NCI-H526 (cell line): Measurements from ENCODE around the gene MATR3.

Source experiments
- DNase-seq, 2 experiments: peaks; one replicate each; lab custom pipeline; 2025; lab: John Stamatoyannopoulos, UW

Gene MATR3

DNA sequence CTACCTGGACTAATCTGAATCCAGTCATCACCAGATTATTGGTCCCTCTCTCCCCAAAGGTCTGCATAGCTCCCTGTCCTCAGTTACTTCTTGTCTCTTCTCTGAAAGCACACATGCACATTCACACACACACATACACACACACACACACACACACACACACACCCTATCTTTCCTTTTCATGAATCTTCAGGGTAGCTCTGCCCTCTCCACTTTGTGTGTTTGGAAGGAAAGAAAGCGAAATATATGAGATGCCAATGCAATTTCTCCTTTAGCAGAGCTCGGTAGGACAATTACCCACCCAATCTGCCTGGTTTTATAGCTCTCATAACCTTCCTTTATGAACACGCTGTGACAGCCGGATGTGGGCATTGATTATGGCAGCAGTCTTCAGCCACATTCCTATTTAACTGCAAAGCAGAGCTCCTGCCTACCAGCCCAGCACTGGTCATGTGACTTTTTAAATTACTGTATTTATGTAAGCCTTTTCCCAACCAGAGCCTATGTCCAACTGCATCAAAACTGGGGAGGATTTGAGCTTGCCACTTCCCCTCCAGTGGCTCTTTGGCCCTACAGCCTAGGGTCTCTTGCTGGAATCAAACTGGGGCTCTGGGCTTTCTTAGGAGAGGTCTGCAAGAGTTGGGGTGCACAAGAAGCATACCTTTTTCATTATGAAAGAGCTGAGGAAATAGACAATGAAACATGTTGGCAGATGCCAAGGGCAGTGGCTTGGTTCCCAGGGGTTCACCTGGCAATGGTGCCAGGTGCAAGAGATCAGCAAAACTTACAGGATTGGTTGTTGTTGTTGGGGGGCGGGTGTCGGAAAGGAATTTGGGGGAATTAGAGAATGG, 20.8 kb upstream of the MATR3 start:
- no peak for DNase-seq

GRCh38 chr5:139273322-139273571, 20.3 kb upstream of the MATR3 start:
- DNase-seq = peak in 1 of 2 experiments; percentile 77

DNA sequence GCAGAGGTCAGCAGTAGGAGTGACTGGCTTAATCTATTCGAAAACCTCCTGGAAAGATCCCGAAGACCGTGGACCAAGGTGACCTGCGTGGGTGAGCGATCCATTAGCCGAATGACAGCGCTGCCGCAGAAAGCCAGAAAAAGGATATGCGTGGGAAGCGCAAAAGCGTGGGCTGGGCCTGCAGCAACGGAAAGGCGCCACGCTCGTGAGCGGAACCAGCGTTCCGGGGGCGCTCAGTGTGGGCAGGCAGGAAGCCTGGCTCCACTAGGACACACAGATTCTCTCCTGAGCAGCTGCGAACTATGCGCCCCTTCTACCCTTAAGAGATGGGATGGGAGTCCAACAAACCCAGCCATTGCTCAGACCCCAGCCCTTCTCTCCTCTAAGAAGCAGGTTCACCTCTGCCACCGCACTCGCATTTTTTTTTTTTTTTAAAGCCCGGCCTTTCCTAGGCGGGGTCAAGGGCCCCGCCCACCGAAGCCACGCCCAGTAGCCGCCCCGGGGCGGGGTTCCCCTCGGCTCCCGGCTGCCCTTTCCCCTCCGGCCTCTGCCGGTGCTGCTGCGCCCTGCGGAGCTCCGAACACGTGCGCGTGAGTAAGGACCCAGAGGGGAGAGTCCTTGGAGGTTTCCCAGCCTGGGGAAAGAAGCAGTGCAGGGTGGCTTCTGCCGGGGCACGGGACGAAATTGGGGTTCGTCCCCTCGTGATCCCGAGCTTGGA, 19.8 kb upstream of the MATR3 start:
- DNase-seq = peak; percentile 78 to 97

DNA sequence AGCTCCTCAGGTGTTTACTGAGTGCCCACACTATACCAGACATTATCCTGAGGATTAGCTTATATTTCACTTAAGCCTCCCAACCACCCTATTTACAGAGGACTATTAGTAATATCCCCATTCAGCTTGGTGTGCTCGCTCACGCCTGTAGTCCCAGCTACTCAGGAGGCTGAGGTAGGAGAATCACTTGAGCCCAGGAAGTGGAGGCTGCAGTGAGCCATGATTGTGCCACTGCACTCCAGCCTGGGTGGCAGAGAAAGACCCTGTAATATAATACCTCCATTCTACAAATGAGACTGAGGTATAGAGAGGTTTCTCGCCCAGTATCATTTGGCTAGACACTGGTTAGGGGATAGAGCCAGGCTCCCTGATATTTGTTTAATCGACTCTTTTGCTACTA, 18.0 kb upstream of the MATR3 start:
- no peak for DNase-seq

DNA sequence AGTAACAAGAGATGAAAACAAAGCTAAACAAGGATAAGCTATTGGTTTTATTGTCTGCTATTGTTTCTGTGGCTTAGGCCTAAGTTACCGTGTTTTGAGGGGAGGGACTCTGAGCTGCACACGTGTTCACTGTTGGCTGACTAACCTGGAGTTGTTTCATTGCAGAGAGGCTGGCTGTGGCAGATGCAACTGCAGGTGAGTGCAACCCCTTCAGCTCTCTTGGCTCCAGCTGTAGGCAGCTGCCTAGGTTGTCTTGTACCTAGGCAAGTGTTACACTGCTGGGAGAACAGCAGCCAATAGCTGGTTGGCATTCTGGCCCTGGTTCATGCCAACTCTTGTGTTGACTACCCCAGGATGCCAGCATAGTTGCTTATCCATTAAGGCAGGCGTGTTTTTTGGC, 17.6 kb upstream of the MATR3 start:
- no peak for DNase-seq

- no peak for DNase-seq
These were observed 17.1 kb upstream of the MATR3 start for GRCh38 chr5:139276426-139276825.

DNA sequence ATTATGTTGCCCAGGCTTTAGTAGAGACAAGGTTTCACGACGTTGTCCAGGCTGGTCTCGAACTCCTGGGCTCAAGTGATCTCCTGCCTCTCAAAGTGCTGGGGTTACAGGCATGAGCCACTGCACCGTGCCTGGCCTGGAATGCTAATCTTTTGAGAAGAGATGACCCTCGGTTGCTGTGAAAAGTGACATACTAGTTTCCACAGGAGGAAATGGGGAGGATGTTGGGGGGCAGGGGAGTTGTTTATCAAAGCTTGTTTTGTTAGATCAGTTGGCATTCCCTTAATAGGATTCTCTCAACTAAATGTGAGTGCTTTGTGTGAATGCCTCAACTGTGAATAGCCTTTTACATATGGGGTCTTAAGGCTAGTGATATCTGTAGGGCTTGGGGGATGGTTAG, 16.4 kb upstream of the MATR3 start:
- DNase-seq = no peak

DNA sequence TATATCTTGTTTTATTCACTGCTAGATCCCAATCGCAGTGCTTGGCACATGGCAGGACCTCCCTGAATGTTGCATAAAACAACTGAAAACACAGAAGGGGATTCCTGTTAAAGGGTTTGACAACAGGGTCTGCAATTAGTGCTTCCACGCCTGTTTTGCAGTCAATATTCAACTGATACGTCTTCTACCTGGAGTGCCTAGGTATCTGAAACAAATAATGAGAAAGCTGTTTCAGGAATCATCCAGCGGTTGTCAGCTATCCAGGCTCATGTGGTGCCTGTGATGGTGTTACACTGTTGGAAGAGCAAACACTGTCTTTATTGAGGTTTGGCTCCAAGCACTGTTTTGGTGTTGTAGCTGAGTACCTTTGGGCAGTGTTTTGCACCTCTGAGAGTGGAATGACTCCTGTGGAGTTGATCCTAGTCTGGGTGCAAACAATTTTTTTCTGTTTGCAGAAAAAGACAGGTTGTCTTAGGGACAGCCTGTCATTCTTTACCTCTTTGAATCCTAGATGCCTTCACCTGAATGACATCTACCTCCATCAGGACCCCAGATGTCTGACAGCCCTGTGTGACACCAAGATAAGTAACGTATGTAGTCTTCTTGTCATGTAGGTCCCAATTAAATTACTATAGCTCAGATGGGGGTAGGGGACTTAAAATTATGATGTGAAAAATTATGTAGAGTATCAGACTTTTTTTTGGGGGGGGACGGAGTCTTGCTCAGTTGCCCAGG, 14.8 kb upstream of the MATR3 start:
- no peak for DNase-seq

GRCh38 chr5:139282197-139282557, 11.4 kb upstream of the MATR3 start:
- no peak for DNase-seq

- no peak for DNase-seq
These were observed 10.0 kb upstream of the MATR3 start for GRCh38 chr5:139283252-139284166.

- no peak for DNase-seq
These were observed 9.2 kb upstream of the MATR3 start for GRCh38 chr5:139284295-139284694.

DNA sequence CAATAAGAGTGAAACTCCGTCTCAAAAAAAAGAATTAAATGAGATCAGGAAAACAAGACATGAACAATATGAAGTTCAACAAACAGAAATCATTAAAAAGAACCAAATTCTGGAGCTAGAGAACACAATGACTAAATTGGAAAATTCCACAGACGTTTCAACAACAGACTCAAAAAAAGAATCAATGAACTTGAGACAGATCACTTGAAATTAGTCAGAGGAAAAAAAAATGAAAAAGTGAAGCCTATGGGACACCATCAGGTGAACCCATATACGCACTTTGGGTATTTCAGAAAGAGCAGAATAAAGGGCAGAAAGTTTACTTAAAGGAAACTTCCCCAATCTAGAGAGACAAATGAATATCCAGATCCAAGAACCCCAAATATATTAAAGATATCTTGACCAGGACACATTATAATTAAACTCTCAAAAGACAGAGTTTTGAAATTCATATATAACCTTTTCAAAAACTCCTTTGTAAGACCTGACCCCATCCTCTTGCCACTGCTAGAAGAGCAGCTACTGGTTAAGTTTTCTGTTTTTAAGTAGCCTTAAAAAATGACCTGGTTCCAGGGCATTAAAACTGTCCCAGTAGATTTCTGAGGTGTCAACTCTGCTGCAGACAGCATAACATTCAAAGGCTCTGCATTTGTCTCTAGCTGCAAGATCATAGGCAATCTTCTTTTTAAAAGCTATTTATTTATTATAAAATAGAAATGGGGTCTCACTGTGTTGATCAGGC, 7.7 kb upstream of the MATR3 start:
- DNase-seq = no peak

DNA sequence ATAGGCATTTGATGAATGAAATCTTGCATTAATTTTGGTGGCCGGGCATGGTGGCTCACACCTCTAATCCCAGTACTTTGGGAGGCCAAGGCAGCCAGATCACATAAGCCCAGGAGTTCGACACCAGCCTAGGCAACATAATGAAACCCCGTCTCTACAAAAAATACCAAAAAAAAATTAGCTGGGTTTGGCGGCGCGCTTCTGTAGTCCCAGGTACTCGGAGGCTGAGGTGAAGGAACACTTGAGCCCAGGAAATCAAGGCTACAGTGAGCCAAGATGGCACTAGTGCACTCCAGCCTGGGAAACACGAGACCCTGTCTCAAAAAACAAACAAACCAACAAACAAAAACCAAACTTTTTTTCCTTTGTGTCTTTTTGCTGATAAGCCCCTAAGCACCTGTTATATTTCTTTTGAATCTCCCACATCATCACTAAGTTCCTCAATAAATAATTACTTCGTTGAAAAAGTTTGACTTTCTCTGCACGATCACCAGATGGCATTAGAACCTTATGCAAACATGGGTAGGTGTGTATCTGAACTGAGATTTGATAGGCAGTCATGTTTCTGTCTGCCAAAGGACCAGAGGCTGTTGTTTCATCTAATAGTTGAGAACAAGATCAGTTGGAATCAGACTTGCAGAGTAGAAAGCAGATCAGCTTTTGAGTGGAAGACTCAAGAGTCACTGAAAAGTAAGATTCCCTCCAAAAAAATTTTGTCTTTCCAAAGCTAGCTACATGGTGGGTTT, 5.5 kb upstream of the MATR3 start:
- DNase-seq = no peak

GRCh38 chr5:139291051-139291450, 2.5 kb upstream of the MATR3 start:
- no peak for DNase-seq

- no peak for DNase-seq
These were observed 386 bp upstream of the MATR3 start for GRCh38 chr5:139293202-139293506.

- DNase-seq = peak; percentile 83 to 92
These were observed 1.0 kb downstream of the MATR3 start for GRCh38 chr5:139294374-139295165.

DNA sequence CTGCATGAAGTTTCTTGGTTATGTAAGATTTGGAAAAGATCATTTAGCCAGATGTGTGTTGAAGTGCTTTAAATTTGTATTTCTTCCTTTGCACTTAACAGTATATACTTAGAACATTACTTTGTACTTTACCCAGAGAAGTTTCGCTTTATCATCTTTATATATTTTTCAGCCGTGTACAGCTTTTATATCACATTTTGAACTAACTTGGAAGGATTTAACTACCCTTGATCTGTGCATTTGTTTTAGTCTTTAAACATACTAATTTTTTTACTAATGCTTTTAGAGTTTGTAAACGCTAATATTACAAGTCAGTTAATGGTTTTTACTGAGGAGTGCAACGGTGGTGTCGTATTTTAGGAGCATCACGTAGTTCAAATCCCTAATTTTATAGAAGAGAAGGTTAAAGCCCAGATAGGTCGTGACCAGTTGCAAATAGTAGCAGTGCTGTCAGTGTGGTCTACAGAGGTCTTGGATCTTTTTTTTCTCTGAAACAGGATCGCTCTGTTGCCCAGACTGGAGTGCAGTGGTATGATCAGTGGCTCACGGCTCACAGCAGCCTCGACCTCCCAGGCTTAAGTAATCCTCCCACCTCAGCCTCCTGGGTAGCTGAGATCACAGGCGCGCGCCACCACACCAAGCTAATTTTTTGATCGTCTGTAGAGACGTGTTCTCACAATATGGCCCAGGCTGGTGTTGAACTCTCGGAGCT, 2.0 kb downstream of the MATR3 start:
- DNase-seq = peak in 1 of 2 experiments; percentile 26

GRCh38 chr5:139296198-139296597, 2.7 kb downstream of the MATR3 start:
- DNase-seq = no peak

DNA sequence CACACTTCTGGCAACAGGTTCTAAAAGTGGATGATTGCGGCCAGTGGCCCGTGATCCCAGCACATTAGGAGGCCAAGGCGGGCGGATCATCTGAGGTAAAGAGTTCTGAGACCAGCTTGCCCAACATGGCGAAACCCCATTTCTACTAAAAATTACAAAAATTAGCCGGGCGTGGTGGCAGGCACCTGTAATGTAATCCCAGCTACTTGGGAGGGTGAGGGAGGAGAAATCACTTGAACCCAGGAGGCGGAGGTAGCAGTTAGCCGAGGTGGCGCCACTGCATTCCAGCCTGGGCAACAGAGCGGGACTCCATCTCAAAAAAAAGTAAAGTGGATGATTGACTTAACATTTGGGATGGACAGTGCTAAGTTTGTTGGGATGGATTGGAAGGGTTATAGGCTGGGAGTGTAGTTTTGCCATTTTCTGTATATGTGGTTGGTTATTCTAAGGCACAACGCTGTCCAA, 3.4 kb downstream of the MATR3 start:
- no peak for DNase-seq
